GM18861 (cell line): Measurements from ENCODE around the gene LCTL.
"Not testable (repeated sequence)": the region's sequence is repeated elsewhere in the genome, so short reads cannot be mapped to it uniquely, and the experiment has no call there.

Source experiments
- ATAC-seq: cut with Tn5 transposase; IDR thresholded peaks from one replicate; pipeline ENCODE4 v1.9.1; 2021; ENCODE audit not compliant: unreplicated experiment

The LCTL gene

DNA sequence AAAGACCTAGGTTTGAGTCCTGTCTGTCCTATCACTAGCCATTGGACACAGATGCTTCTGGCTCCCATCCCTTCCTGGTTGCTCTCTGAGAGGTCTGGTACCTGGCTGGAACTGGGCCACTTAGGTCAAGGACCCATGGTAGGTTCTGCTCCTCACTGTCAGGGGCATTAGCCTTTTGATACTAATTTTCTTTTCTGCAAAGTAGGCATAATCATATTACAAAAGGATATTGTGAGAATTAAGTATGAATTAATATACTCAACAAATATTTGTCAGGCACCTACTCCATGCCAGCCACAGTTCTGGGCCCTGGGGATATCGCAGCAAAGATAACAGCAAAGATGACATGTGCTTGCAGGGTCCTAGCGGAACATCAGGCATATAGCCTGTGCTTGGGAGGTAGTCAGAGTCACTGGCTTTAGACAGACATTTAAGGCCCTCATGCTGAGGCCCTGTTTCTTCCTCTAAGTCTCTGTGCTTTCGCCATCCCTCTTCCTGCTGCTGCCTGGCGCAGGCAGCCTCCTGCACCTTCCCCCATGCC is 25.6 kb upstream of the LCTL start:
- ATAC-seq = no peak

- no peak for ATAC-seq
These were observed 24.6 kb upstream of the LCTL start for GRCh38 chr15:66590435-66590834.

GRCh38 chr15:66589429-66589828 is 23.6 kb upstream of the LCTL start:
- not testable (repeated sequence) for ATAC-seq

DNA sequence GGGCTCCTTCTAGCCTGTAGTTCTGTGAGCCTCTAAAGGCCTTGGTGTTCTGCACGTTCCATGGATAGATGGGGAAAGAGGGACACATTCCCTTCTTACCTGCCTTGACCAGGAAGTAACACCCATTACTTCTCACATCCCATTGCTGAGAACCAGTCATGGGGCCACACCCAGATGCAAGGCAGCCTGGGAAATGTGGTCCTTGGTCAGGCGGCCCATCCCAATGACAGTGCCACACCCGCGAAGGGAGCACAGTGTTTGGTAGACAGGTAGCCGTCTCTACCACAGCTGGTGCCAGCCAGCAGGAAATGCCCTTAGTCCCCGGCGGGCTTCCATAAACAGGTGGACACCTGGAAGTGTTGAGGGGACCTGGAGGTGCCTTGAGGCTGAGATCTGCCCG is 23.2 kb upstream of the LCTL start:
- no peak for ATAC-seq

DNA sequence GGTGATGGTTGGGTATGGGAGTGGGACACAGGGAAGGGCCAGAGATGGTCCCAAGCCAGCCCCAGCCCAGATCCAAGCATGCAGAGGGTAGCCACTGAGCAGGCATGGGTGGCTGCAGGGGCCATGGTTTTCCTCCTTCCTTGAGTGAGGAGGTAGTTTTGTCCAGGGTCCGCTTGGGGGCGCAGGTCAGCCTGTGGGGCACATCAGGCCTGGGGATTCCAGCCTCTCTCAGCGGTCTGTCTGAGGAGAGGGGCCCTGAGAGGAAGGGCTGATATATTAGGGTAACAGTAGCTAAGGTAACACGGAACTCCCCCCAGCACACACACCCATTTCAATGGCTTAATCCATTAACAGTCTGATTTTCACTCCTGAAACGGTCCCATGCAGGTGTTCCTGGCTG is 22.7 kb upstream of the LCTL start:
- no peak for ATAC-seq

- ATAC-seq = no peak
These were observed 22.0 kb upstream of the LCTL start for GRCh38 chr15:66587749-66588148.

GRCh38 chr15:66587020-66587419 is 21.2 kb upstream of the LCTL start:
- ATAC-seq = no peak

DNA sequence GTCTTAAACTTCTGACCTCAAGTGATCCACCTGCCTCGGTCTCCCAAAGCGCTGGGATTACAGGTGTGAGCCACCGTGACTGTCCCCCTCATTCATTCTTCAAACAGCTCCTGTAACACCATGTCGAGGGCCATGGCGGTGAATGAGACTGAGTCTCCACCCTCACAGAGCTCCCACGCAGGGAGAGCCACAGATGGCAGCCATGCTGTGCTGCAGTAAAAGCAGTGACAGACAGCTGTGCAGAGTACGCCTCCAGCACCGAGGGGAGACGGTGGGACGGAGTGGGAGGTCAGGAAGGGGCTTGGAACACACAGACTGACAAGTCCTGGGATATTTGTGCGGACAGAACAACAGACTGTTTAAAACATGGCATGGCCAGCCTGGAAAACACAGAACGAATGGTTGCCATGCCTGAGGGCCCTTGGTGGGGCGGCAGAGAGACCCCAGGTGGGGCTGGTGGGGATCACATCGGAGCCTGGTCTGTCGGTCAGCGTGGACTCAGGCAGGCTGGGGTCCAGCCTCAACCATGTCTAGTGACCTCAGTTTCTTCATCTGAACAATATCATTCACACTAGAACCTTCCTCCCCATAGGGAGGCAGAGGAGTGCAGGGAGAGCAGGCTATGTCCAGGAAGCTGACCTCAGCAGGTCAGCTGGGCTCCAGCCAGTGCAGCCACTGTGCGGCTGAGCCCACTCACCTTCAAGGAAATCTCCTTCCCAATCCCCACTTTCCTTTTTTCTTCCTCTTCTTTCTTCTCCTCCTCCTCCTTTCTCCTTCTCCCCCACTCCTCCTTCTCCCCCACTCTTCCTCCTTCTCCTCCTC is 20.6 kb upstream of the LCTL start:
- no peak for ATAC-seq

DNA sequence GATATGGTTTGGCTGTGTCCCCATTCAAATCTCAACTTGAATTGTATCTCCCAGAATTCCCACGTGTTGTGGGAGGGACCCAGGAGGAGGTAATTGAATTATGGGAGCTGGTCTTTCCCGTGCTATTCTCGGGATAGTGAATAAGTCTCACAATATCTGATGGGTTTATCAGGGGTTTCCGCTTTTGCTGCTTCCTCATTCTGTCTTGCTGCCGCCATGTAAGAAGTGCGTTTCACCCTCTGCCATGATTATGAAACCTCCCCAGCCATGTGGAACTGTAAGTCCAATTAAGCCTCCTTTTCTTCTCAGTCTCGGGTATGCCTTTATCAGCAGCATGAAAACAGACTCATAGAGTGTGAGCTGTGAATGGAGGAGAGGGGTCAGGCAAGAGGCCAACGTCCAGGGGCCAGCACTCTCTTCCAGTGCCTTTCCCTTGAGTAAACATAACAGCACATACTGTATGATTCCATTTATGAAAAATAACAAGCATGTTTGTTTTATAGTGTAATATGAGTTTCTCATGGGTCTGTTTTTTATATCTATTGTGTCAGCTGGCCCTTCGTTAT is 16.3 kb upstream of the LCTL start:
- ATAC-seq = no peak

DNA sequence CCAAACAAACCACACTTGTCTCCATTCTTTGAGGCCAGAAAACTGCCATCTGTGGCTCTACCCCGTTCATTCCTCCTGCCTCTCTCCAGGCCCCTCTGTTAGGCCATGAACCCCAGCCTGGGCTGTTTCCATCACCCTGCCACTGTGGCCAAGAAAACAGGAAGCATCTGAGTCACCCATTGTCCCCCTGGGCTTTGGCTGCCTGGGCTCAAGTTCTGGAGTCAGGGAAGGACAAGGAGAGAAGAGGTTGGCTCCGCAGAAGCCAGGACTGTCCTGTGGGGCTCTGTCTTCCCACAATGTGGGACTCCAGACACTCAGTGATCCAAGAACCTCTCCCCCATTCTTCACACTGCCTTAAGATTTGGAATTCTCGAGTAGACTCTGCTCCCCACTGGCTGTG is 14.8 kb upstream of the LCTL start:
- no peak for ATAC-seq

DNA sequence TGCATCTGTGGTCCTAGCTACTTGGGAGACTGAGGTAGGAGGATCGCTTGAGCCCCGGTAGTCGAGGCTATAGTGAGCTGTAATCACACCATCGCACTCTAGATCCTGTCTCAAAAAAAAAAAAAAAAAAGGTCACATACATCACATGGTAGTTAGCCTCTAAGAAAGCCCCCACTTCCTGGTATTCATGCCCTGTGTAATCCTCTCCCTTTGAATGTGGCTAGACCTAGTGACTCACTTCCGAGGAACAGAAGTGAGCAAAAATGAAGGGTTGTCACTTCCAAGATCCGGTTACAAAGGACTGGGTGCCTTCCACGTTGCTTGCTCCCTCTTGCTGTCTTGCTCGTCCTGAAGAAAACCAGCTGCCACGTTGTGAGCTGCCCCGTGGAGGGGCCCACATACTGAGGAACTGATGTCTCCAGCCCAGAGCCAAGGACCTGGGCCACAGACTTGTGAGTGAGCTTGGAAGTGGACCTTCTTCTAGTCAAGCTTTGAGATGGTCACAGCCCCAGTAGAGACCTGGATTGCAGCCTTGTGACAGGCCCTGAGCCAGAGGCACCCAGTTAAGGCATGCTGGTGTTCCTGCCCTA is 12.6 kb upstream of the LCTL start:
- ATAC-seq = no peak

DNA sequence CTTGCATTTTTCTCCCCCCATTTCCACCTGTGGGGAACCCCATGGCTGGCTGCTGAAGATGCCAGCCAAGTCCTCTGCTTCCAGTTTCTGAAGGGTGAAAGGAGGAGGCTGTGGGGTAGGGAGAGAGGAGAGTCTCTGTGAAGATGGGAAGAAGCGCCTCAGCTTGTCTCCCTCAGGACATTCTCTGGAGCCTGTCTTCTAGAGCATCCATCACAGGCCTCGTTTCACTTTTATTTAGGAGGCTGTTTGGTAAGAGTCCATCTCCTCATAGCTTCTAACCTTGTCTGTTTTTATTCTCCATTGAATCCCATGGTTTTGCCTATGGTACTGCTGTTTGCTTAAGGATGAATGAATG is 8.8 kb upstream of the LCTL start:
- no peak for ATAC-seq

DNA sequence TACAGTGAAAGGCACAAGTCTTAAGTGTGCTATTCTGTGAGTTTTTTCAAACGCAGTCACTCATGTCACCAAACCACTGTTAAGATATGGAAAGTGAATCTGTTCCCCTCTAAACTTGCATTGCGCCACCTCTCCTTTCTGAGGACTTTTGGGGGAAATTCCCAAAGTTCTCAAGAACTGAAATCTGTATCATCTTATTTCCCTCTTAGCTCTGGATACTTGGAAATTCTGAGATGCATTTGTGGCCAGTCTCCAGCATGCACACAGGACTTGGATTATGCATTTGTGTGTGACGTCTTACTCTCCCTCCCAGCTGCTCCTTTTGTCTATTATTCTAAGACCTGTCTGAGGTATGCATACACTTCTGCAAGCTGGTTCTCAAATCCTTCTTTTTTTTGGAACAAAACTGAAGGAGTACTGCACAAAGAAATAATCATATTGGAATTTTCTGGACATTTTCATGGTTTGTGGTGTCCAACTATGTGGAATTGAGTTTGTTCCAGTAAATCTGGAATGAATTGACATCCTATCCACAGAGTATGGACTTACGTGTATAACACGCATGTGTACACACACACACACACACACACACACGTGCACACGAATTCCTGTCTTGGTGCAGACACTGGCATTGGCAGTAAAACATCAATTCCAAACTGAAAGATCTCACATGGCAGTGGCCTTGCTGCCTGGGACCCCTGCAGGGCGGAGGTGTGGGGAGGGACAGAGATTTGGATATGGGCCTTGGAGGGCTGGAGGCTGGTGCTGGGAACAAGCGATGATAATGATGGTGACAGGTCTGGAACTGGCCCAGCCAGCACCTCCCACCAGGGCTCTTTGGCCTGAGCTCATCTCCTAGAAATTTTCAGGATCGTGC is 8.2 kb upstream of the LCTL start:
- ATAC-seq = no peak

GRCh38 chr15:66573348-66573718 is 7.5 kb upstream of the LCTL start:
- no peak for ATAC-seq

DNA sequence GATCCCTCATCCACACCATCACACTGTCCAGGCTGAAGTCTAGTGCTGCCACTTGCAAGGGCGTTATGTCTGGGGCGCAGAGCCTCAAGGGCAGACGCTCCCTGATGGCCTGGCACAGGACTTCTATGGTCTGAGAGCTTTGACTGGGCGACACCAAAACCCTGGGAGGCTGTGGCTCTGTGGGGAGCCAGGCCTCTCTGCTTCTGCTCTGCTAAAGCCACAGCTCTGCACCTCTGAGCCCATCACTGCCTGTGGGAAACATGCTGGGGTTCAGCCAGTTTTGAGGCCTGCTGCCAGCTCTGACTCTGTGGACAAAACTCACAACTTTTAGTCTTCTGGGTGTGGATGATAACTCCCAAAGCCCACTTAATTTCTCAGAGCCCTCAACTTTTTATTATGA is 6.3 kb upstream of the LCTL start:
- ATAC-seq = no peak

GRCh38 chr15:66570842-66571478 is 5.2 kb upstream of the LCTL start:
- ATAC-seq = no peak

GRCh38 chr15:66570327-66570726 is 4.5 kb upstream of the LCTL start:
- ATAC-seq = no peak

DNA sequence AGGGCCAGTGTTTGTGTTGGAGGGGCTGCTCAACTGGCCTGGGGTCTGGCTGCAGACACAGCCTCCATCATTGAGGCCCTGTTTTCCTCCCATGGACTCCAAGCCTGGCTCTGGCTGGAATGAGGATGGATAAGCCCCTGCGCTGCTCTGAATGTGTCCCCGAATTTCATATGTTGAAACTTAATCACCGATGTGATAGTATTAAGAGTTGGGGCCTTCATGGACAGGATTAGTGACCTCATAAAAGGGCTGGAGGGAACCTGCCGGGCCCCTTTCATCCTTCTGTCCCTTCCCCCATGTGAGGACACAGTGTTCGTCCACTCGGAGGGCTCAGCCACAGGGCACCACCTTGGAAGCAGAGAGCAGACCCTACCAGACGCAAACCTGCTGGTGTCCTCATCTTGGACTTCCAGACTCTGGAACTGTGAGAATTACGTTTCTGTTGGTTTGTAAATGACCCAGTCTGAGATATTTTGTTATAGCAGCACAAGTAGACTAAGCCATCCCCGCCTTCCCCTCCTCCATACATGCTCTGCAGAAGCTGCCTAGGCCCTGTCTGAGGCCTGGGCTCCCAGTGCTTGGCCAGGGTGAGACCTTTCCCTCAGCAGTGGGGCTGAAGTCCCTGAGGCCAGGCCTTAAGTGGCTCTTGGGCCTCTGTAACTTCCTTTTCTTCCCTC is 3.8 kb upstream of the LCTL start:
- ATAC-seq = no peak

DNA sequence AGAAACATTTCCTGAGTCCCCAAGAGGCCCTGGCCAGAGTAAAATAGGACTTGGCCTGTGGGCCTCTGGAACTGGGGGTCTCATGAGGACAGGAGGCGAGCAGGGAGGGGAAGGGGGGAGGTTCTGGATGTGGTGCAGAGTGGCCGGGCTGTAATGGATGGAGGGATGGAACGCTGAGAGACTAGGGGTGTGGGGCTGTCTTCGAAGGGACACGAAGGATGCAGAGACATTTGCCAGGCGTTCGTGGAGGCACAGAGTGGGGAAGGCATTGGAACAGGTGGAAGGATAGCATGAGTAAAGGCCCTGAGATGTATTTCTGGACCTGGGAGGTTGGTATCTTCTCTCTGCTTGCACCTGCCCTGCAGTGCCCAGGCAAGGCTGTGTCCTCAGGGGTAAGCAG is 2.1 kb upstream of the LCTL start:
- no peak for ATAC-seq

DNA sequence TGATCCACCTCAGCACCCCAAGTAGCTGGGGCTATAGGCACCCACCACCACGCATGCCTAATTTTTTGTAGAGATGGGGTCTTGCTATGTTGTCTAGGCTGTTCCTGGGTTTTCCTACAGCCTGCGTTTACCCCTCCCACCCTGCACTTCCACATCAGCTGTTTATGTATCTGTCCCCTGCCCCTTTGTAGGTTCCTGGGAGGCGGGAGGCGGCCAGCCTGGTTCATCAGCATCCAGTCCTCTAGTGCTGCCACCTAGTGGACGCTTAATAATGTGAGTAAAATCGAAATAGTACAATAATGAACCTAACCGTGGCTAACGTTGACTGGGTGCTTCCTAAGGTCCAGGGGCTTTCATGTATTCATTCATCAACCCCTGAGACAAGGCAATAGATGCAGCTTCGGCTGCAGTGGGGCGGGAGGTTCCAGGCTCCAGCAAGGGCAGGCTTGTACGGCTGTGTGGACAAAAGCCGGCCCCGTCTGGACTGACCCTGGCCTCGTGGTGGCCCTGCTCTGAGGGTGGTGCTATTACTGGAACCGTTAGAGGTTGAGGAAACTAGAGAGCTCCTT is 1.2 kb upstream of the LCTL start:
- ATAC-seq = no peak
